Activated CD4-positive, alpha-beta T cell treated with anti-CD3 and anti-CD28 coated beads for 4 hours (primary cell): ENCODE results near the gene TMEM186.
"Not testable (repeated sequence)": the region's sequence is repeated elsewhere in the genome, so short reads cannot be mapped to it uniquely, and the experiment has no call there.

Source experiments
- DNase-seq, 2 donors: peaks; one replicate each; pipeline ENCODE4 v3.0.0-alpha.2; 2020

TMEM186 gene

GRCh38 chr16:8768283-8768682, 29.2 kb downstream of the TMEM186 start:
- no peak for DNase-seq

- DNase-seq, result no peak
Measured at GRCh38 chr16:8767176-8767575, 30.3 kb downstream of the TMEM186 start.

- no peak for DNase-seq
Measured at GRCh38 chr16:8764525-8765250, 32.8 kb downstream of the TMEM186 start.

GRCh38 chr16:8763899-8764298, 33.5 kb downstream of the TMEM186 start:
- no peak for DNase-seq

GRCh38 chr16:8763083-8763482, 34.4 kb downstream of the TMEM186 start:
- DNase-seq, result no peak

- no peak for DNase-seq
Measured at GRCh38 chr16:8762254-8762653, 35.2 kb downstream of the TMEM186 start.

- DNase-seq, result no peak
Measured at GRCh38 chr16:8761078-8761477, 36.4 kb downstream of the TMEM186 start.

- DNase-seq, result no peak
Measured at GRCh38 chr16:8760021-8760420, 37.4 kb downstream of the TMEM186 start.

- no peak for DNase-seq
Measured at GRCh38 chr16:8758022-8758421, 39.4 kb downstream of the TMEM186 start.

GRCh38 chr16:8756755-8757154, 40.7 kb downstream of the TMEM186 start:
- no peak for DNase-seq

GRCh38 chr16:8753416-8754054, 43.9 kb downstream of the TMEM186 start:
- DNase-seq, result no peak

- DNase-seq, result no peak
Measured at GRCh38 chr16:8752706-8753105, 44.7 kb downstream of the TMEM186 start.

- DNase-seq, result no peak
Measured at GRCh38 chr16:8751481-8752311, 45.7 kb downstream of the TMEM186 start.

GRCh38 chr16:8748944-8749343, 48.5 kb downstream of the TMEM186 start:
- not testable (repeated sequence) for DNase-seq
